GM23248 (cell line): Measurements from ENCODE around the gene PTEN. TPM values are rescaled to one million over a fixed set of nuclear protein-coding genes. Genes with fewer than 3 reads are reported as not detected.

Experiments
- DNase-seq: peaks from one replicate; pipeline ENCODE4 v3.0.0-alpha.2; 2015
- H2AFZ ChIP-seq: fragments of 200-600 bp; sonication (generic); 2 replicates; pipeline ENCODE4 v1.6.1; 2016; ENCODE audit warnings: antibody characterized with exemption
- H3F3A ChIP-seq: fragments of 200-600 bp; sonication (generic); 2 replicates; pipeline ENCODE4 v1.6.1; 2016; ENCODE audit warnings: mild to moderate bottlenecking, antibody characterized with exemption, mixed run types; ENCODE audit not compliant: insufficient read depth
- H3K27ac ChIP-seq: fragments of 200-600 bp; sonication (generic); 2 replicates; pipeline ENCODE4 v1.5.1; 2016; ENCODE audit warnings: mild to moderate bottlenecking
- H3K27me3 ChIP-seq: fragments of 200-600 bp; sonication (generic); replicated peaks from 2 replicates; pipeline ENCODE4 v1.6.1; 2016; ENCODE audit warnings: mild to moderate bottlenecking; ENCODE audit not compliant: insufficient read depth
- H3K36me3 ChIP-seq: fragments of 200-600 bp; sonication (generic); 2 replicates; pipeline ENCODE4 v1.6.1; 2016; ENCODE audit warnings: low read depth, mild to moderate bottlenecking
- H3K4me1 ChIP-seq: fragments of 200-600 bp; sonication (generic); 2 replicates; pipeline ENCODE4 v1.6.1; 2016; ENCODE audit warnings: mild to moderate bottlenecking; ENCODE audit not compliant: insufficient read depth
- H3K4me2 ChIP-seq: fragments of 200-600 bp; sonication (generic); one replicate; pipeline ENCODE4 v1.6.1; 2016; ENCODE audit warnings: mild to moderate bottlenecking; ENCODE audit not compliant: unreplicated experiment
- H3K4me3 ChIP-seq: fragments of 200-600 bp; sonication (generic); 2 replicates; pipeline ENCODE4 v1.5.1; 2016; ENCODE audit warnings: mild to moderate bottlenecking
- H3K79me2 ChIP-seq: fragments of 200-600 bp; sonication (generic); 2 replicates; pipeline ENCODE4 v1.6.1; 2016; ENCODE audit warnings: mild to moderate bottlenecking; ENCODE audit not compliant: insufficient read depth
- H3K9ac ChIP-seq: fragments of 200-600 bp; sonication (generic); 2 replicates; pipeline ENCODE4 v1.6.1; 2016; ENCODE audit warnings: mild to moderate bottlenecking
- H3K9me2 ChIP-seq: fragments of 200-600 bp; sonication (generic); 2 replicates; pipeline ENCODE4 v1.6.1; 2016; ENCODE audit warnings: mixed run types, mild to moderate bottlenecking, moderate library complexity; ENCODE audit not compliant: insufficient read depth
- H3K9me3 ChIP-seq: fragments of 200-600 bp; sonication (generic); one replicate; pipeline ENCODE4 v1.6.1; 2017; ENCODE audit warnings: low read depth
- H4K20me1 ChIP-seq: fragments of 200-600 bp; sonication (generic); 2 replicates; pipeline ENCODE4 v1.6.0; 2016; ENCODE audit not compliant: insufficient read depth
- EZH2 ChIP-seq: fragments of 200-600 bp; sonication (generic); IDR thresholded peaks from 2 replicates; pipeline ENCODE4 v1.6.1; 2018; ENCODE audit warnings: antibody characterized with exemption, mild to moderate bottlenecking; ENCODE audit not compliant: insufficient read depth, poor library complexity, severe bottlenecking
- EZH2phosphoT487 ChIP-seq: fragments of 200-600 bp; sonication (generic); IDR thresholded peaks from 2 replicates; pipeline ENCODE4 v1.6.1; 2018; ENCODE audit warnings: antibody characterized with exemption, moderate library complexity, mild to moderate bottlenecking, low read depth; ENCODE audit not compliant: insufficient read depth
- WGBS, 2 experiments: methylation state at CpG; one replicate each; pipeline ENCODE4 v1.1.6; 2015 to 2017; ENCODE audit warnings: low lambda C conversion rate in 2 of 2, low coverage in 1 of 2; ENCODE audit errors: missing lambda C conversion rate in 2 of 2; 5-methylcytosine and 5-hydroxymethylcytosine counted together
- in situ Hi-C: fragments of 300-500 bp; cut with MboI; formaldehyde crosslinking; loops from 2 replicates; pipeline ENCODE4 v1.15.0; 2020
- polyA plus RNA-seq: library from polyadenylated mRNA; unstranded; fragments of >200 nt; fragmentation: Nextera tagmentation; extraction: Ambion mirVana; gene quantifications from 2 replicates; pipeline ENCODE4 v1.2.1, GENCODE V29; 2016
- total RNA-seq: library from RNA; depleted of rRNA; stranded (reverse); fragments of >200 nt; shearing (Covaris generic); gene quantifications from 2 replicates; pipeline ENCODE4 v1.2.3, GENCODE V29; 2014

PTEN gene
- total and polyA plus RNA-seq, 2 experiments from 2014 or later = 35.5 to 93.9 TPM

DNA sequence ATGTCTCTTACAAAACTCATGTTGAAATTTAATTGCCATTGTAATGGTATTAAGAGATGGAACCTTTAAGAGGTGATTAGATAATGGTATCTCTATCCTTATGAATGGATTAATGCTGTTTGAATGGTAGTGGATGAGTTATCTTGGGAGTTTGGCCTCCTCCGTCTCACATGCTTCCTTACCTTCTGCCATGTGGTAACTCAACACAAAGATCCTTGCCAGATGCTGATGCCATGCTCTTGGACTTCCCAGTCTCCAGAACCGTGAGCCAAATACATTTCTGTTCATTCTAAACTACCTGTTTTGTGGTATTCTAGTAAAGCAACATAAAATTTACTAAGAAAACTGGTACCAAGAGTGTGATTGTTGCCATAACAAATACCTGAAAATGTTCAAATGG, 23.2 kb downstream of the PTEN start:
- H4K20me1 ChIP-seq = no peaks in the 10 kb centered on the region; the same call in 1 of the 2 replicates

DNA sequence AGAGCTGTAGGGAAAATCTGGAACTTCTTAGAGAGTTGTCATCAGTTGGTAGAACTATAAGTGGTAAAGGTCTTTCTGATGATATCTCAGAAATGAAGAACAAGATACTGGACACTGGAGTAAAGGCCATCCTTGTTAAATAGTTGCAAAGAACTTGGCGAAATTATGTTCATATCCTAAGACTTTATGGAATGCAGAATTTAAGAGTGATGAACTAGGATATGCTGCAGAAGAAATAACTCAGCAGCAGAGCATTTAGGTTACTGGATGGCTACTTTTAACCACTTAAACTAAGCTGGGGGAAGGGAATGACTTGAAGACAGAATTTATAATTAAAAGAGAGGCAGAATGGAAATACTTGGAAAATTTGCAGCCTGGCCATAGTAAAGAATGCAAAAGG, 23.7 kb downstream of the PTEN start:
- no peak for DNase-seq
- Histone ChIP-seq H3K4me2 (no peak overlapping the region), H3K4me3 (no peak overlapping the region), H3K4me1 (peaks cover 10% of the 10 kb centered on the region; the same call in 1 of the 2 replicates), H4K20me1 (no peaks in the 10 kb centered on the region; the same call in 1 of the 2 replicates), H3F3A (peaks cover 11% of the 10 kb centered on the region; the same call in 1 of the 2 replicates), H3K36me3 (peaks cover 4% of the 10 kb centered on the region; the same call in 1 of the 2 replicates), H3K9me2 (no peaks in the 10 kb centered on the region), H3K9ac (no peak overlapping the region), H2AFZ (no peak overlapping the region), H3K27ac (no peak overlapping the region), H3K79me2 (peaks cover 100% of the 10 kb centered on the region), H3K27me3 (no peaks in the 10 kb centered on the region), H3K9me3 (no peaks in the 10 kb centered on the region)
- TF ChIP-seq EZH2phosphoT487 = no peak
- no peak for TF ChIP-seq EZH2
- 89 to 96% methylated on average over 1 of the region's 1 CpG for WGBS, 2 experiments
- in situ Hi-C loops = no loop called here

More for the DNA sequence above, 23.2 kb downstream of the PTEN start:
- no peak overlapping the region for H3K4me2 ChIP-seq
- WGBS, 2 experiments = 95 to 97% methylated on average over 2 of the region's 2 CpGs
- H2AFZ ChIP-seq = no peak overlapping the region
- H3K9me3 ChIP-seq = no peaks in the 10 kb centered on the region
- H3K27ac ChIP-seq = no peak overlapping the region
- H3K9me2 ChIP-seq = no peaks in the 10 kb centered on the region
- peaks cover 4% of the 10 kb centered on the region; the same call in 1 of the 2 replicates for H3K36me3 ChIP-seq
- H3F3A ChIP-seq = peaks cover 16% of the 10 kb centered on the region; the same call in 1 of the 2 replicates
- H3K79me2 ChIP-seq = peaks cover 100% of the 10 kb centered on the region
- H3K4me1 ChIP-seq = peaks cover 12% of the 10 kb centered on the region; the same call in 1 of the 2 replicates
- H3K9ac ChIP-seq = no peak overlapping the region
- no peaks in the 10 kb centered on the region for H3K27me3 ChIP-seq
- no peak overlapping the region for H3K4me3 ChIP-seq
- TF ChIP-seq EZH2 (no peak), EZH2phosphoT487 (no peak)
- no peak for DNase-seq
- in situ Hi-C loops = no loop called here

DNA sequence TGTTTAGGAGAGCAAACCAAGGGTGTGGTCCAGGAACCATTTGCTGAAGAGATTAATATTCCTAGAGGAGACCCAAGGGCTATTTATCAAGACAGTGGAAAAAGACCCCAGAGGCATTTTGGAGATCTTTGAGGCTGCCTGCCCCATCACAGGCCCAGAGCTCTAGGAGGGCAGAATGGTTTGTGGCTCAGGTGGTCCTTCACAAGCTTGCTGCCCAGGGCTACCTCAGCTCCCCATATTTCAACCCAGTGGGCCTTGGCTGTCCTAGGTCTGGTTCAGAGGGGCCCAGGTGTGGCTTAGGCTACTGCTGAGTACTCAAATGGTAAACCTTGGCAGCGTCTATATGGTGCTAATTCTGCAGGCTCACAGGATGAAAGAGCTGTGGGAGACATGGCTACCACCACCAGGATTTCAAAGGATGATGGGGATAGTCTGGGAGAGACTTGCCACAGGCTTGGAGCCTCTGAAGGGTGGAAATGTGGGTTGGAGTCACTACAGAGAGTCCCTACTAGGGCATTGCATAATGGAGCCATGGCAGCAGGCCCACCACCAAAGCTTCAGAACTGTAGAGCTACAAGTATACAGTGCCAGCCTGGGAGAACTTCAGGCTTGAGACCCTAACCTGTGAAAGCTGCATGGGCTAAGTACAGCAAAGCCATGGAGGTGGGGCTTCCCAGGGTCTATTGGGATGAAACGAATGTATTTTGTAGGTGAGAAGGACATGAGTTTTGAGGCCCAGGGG, 24.3 kb downstream of the PTEN start:
- Histone ChIP-seq H2AFZ (no peak overlapping the region), H3K9me2 (no peaks in the 10 kb centered on the region), H3K27ac (no peak overlapping the region), H4K20me1 (no peaks in the 10 kb centered on the region; the same call in 1 of the 2 replicates), H3K36me3 (peaks cover 4% of the 10 kb centered on the region; the same call in 1 of the 2 replicates), H3K9me3 (no peaks in the 10 kb centered on the region), H3K27me3 (no peaks in the 10 kb centered on the region), H3K4me2 (no peak overlapping the region), H3F3A (peaks cover 5% of the 10 kb centered on the region; the same call in 1 of the 2 replicates), H3K4me3 (no peak overlapping the region), H3K79me2 (peaks cover 100% of the 10 kb centered on the region), H3K4me1 (peaks cover 5% of the 10 kb centered on the region; the same call in 1 of the 2 replicates), H3K9ac (no peak overlapping the region)
- no peak for TF ChIP-seq EZH2
- TF ChIP-seq EZH2phosphoT487 = no peak
- DNase-seq = no peak
- 77 to 85% methylated on average over 2 of the region's 2 CpGs for WGBS, 2 experiments
- in situ Hi-C loops = no loop called here

DNA sequence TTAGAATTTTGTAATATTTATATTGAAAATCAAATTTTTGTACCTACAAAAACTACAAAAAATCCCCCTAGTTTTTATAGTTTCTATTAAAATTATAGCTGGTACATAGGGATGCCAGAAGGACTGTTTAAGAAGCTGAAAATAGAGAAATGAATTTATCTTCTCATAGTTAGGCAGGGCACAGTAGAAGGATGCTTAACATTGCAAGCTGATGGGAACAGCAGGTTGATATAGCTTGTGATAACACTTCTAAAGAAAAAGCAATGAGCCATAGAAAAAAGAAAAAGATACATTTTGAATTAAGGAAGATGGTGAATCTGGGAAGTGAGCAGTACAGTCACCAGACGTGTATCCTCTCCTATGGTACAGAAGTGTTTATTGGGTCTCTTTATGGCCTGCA, 32.0 kb downstream of the PTEN start:
- Histone ChIP-seq H3K9ac (no peak overlapping the region), H3K4me2 (no peak overlapping the region), H4K20me1 (peaks cover 4% of the 10 kb centered on the region), H3F3A (peaks cover 25% of the 10 kb centered on the region), H2AFZ (no peak overlapping the region), H3K27ac (no peak overlapping the region), H3K4me1 (peaks cover 12% of the 10 kb centered on the region; the same call in 1 of the 2 replicates), H3K79me2 (peaks cover 100% of the 10 kb centered on the region), H3K9me3 (no peaks in the 10 kb centered on the region), H3K9me2 (no peaks in the 10 kb centered on the region), H3K27me3 (no peaks in the 10 kb centered on the region), H3K4me3 (no peak overlapping the region), H3K36me3 (peaks cover 18% of the 10 kb centered on the region; the same call in 1 of the 2 replicates)
- WGBS, 2 experiments = 67 to 71% methylated on average over 1 of the region's 1 CpG
- in situ Hi-C loops = no loop called here
- DNase-seq = no peak
- TF ChIP-seq EZH2 = no peak
- TF ChIP-seq EZH2phosphoT487 = no peak
